ENCODE results near the gene SNX27.
"Not testable (repeated sequence)": the region's sequence is repeated elsewhere in the genome, so short reads cannot be mapped to it uniquely, and the experiment has no call there.

SNX27 gene

DNA sequence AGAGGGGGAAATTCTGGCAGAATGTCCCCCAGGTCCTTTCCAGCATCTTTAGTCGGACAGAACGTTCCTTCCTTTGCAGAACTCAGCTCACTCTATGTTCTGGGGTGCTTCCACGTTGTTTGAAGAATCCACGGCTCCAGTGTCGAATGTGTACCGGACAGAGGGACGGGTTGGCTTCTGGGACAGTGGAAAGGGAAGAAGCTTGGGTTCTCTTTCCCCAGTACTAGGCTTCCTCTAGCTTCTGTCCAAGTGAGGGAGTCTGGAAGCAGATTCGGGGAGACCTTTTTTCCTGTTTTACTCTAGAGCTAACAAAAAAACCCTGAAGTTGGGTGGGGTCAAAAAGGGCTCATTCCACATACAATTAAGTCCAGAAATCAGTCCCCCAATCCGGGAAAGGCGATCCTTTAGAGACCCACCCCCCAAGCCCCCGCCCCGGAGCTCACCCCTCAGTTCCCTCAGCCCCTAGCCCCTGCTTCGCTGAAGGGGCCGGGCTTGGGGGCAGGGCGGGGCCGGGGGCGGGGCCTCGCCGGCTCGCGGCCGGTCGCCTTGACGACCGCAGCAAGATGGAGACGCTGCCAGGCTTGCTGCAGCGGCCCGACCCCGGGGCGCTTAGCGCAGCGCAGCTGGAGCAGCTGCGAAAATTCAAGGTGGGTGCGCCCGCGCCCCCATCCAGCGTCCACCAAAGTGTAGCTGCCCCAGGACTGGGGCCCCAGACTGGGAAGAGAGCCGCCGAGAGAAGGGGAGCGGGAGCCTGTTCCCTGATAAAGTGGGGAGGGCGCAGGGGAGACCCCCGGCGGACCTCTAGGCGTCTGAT is 109.3 kb downstream of the SNX27 start, which contains the start of gene RIIAD1:
TSS of gene RIIAD1 (plus strand) at position 549 of the 814 bp plus-strand sequence. CDS start at position 564, 15 bp downstream.
- Mint-ChIP-seq H3K4me3 (peak within 1 kb of the TSS; percentile 79), H3K36me3 (ENCODE audit: low read depth) (no peaks in the 10 kb centered on the region), H3K9me3 (no peaks in the 10 kb centered on the region), H3K4me1 (ENCODE audit: low read depth) (peaks cover 21% of the 10 kb centered on the region), H3K27ac (peak within 1 kb of the TSS; percentile 2), H3K27me3 (ENCODE audit: low read depth) (peaks cover 77% of the 10 kb centered on the region)
- peak; percentile 23 for DNase-seq (ENCODE audit: low spot score)

- Mint-ChIP-seq H3K4me1 (ENCODE audit: low read depth) (peaks cover 19% of the 10 kb centered on the region), H3K27ac (no peak overlapping the region), H3K9me3 (no peaks in the 10 kb centered on the region), H3K4me3 (peak overlapping the region; percentile 79), H3K27me3 (ENCODE audit: low read depth) (peaks cover 80% of the 10 kb centered on the region), H3K36me3 (ENCODE audit: low read depth) (no peaks in the 10 kb centered on the region)
- no peak for DNase-seq (ENCODE audit: low spot score)
Observed at GRCh38 chr1:151721788-151722510, 110.1 kb downstream of the SNX27 start.

- Mint-ChIP-seq H3K27me3 (ENCODE audit: low read depth) (peaks cover 69% of the 10 kb centered on the region), H3K4me1 (ENCODE audit: low read depth) (peaks cover 16% of the 10 kb centered on the region), H3K9me3 (no peaks in the 10 kb centered on the region), H3K36me3 (ENCODE audit: low read depth) (no peaks in the 10 kb centered on the region), H3K27ac (no peak overlapping the region), H3K4me3 (no peak overlapping the region)
- DNase-seq (ENCODE audit: low spot score): no peak
Observed at GRCh38 chr1:151723726-151724370, 112.0 kb downstream of the SNX27 start.

DNA sequence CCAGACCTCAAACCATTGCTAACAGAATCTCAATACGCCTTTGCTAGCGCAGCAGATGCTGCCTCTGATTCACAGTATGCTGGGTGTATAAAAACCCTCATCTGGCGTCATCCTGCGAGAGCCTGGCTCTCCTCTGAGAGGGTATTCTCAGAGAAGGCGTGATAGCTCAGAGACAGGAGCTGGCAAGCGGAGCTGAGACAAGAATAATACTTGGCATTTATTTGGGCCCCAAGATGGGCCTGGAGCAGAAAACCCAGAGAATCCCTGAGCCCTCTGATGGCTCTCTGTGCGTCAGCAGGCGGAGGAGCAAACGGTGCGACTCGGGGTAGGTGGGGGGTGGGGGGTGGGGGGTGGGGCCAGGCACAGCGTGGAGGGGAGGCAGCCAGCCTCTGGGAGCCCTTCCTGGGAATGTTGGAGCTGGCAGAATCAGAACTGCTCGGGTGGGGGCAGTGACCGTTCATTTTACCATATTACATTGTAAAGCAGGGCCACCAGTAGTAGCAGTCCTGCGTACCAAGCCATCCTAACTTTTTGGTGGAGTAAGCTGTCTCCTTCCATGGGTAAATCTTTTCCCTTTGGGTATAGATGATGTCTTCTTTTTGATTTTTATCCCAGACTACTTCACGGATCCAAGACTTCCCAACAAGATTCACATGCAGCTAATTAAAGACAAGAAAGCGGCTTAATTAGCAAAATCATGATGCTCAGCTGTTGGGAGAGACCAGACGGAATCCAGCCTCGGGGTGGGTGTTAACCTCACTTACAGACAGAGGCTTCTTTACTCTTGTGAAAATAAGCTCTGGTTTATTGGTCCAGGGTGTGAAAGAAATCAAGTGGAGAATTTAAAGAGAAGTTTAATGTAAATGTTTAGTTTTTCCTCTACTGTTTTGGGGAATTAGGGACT is 116.6 kb downstream of the SNX27 start:
- Mint-ChIP-seq H3K27ac (no peak overlapping the region), H3K4me3 (no peak overlapping the region), H3K9me3 (no peaks in the 10 kb centered on the region), H3K27me3 (ENCODE audit: low read depth) (peaks cover 48% of the 10 kb centered on the region), H3K36me3 (ENCODE audit: low read depth) (no peaks in the 10 kb centered on the region), H3K4me1 (ENCODE audit: low read depth) (no peaks in the 10 kb centered on the region)
- DNase-seq (ENCODE audit: low spot score): no peak

- no peak overlapping the region for H3K4me3 Mint-ChIP-seq
- H3K36me3 Mint-ChIP-seq (ENCODE audit: low read depth): no peaks in the 10 kb centered on the region
- H3K27ac Mint-ChIP-seq: no peak overlapping the region
- DNase-seq (ENCODE audit: low spot score): no peak
- H3K4me1 Mint-ChIP-seq (ENCODE audit: low read depth): no peaks in the 10 kb centered on the region
- H3K27me3 Mint-ChIP-seq (ENCODE audit: low read depth): peaks cover 38% of the 10 kb centered on the region
- H3K9me3 Mint-ChIP-seq: no peaks in the 10 kb centered on the region
Observed at GRCh38 chr1:151729157-151729965, 117.5 kb downstream of the SNX27 start.

- no peaks in the 10 kb centered on the region for H3K4me1 Mint-ChIP-seq (ENCODE audit: low read depth)
- peaks cover 36% of the 10 kb centered on the region for H3K27me3 Mint-ChIP-seq (ENCODE audit: low read depth)
- H3K9me3 Mint-ChIP-seq: no peaks in the 10 kb centered on the region
- H3K4me3 Mint-ChIP-seq: no peak overlapping the region
- no peaks in the 10 kb centered on the region for H3K36me3 Mint-ChIP-seq (ENCODE audit: low read depth)
- H3K27ac Mint-ChIP-seq: no peak overlapping the region
- DNase-seq (ENCODE audit: low spot score): no peak
Observed at GRCh38 chr1:151729966-151730291, 118.1 kb downstream of the SNX27 start.

- peaks cover 17% of the 10 kb centered on the region for H3K27me3 Mint-ChIP-seq (ENCODE audit: low read depth)
- H3K4me1 Mint-ChIP-seq (ENCODE audit: low read depth): peaks cover 2% of the 10 kb centered on the region
- no peak overlapping the region for H3K4me3 Mint-ChIP-seq
- H3K27ac Mint-ChIP-seq: no peak overlapping the region
- DNase-seq (ENCODE audit: low spot score): no peak
- H3K36me3 Mint-ChIP-seq (ENCODE audit: low read depth): peaks cover 1% of the 10 kb centered on the region
- peaks cover 11% of the 10 kb centered on the region for H3K9me3 Mint-ChIP-seq
Observed at GRCh38 chr1:151733126-151733525, 121.3 kb downstream of the SNX27 start.

- H3K9me3 Mint-ChIP-seq: peaks cover 15% of the 10 kb centered on the region
- H3K36me3 Mint-ChIP-seq (ENCODE audit: low read depth); H3K4me3 Mint-ChIP-seq; DNase-seq (ENCODE audit: low spot score); H3K4me1 Mint-ChIP-seq (ENCODE audit: low read depth); H3K27ac Mint-ChIP-seq: not testable (repeated sequence)
- peaks cover 12% of the 10 kb centered on the region for H3K27me3 Mint-ChIP-seq (ENCODE audit: low read depth)
Observed at GRCh38 chr1:151733995-151734394, 122.1 kb downstream of the SNX27 start.

DNA sequence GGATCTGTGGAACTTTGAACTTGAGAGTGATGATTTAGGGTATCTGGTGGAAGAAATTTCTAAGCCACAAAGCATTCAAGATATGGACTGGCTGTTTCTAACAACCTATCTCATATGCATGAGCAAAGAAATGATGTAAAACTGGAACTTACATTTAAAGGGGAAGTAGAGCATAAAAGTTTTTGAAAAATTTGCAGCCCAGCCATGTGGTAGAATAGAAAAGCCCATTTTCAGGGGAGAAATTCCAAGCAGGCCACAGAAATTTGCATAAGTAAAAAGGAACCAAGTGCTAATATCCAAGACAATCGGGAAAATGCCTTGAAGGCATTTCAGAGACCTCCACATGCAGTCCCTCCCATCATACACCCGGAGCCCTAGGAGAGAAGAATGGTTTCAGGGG is 125.2 kb downstream of the SNX27 start:
- Mint-ChIP-seq H3K9me3 (peaks cover 15% of the 10 kb centered on the region), H3K27ac (no peak overlapping the region), H3K4me1 (ENCODE audit: low read depth) (peaks cover 4% of the 10 kb centered on the region), H3K4me3 (no peak overlapping the region), H3K27me3 (ENCODE audit: low read depth) (peaks cover 4% of the 10 kb centered on the region), H3K36me3 (ENCODE audit: low read depth) (peaks cover 1% of the 10 kb centered on the region)
- no peak for DNase-seq (ENCODE audit: low spot score)

DNA sequence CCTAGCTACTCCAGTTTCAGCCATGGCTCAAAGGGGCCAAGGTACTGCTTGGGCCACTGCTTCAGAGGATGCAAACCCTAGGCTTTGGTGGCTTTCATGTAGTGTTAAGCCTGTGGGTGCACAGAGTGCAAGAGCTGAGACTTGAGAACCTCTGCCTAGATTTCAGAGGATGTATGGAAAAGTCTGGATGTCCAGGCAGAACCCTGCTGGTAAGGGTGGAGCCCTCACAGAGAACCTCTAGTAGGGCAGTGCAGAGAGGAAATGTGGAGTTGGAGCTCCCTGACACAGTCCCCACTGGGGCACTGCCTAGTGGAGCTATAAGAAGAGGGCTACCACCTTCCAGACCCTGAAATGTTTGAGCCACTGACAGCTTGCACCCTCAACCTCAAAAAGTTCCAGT is 125.6 kb downstream of the SNX27 start:
- peaks cover 1% of the 10 kb centered on the region for H3K36me3 Mint-ChIP-seq (ENCODE audit: low read depth)
- peaks cover 15% of the 10 kb centered on the region for H3K9me3 Mint-ChIP-seq
- H3K4me3 Mint-ChIP-seq: no peak overlapping the region
- peaks cover 4% of the 10 kb centered on the region for H3K4me1 Mint-ChIP-seq (ENCODE audit: low read depth)
- peaks cover 4% of the 10 kb centered on the region for H3K27me3 Mint-ChIP-seq (ENCODE audit: low read depth)
- no peak for DNase-seq (ENCODE audit: low spot score)
- no peak overlapping the region for H3K27ac Mint-ChIP-seq

- Mint-ChIP-seq H3K27ac (no peak overlapping the region), H3K4me3 (no peak overlapping the region), H3K27me3 (ENCODE audit: low read depth) (peaks cover 16% of the 10 kb centered on the region), H3K4me1 (ENCODE audit: low read depth) (peaks cover 4% of the 10 kb centered on the region), H3K9me3 (peaks cover 15% of the 10 kb centered on the region), H3K36me3 (ENCODE audit: low read depth) (peaks cover 1% of the 10 kb centered on the region)
- no peak for DNase-seq (ENCODE audit: low spot score)
Observed at GRCh38 chr1:151739590-151740355, 127.9 kb downstream of the SNX27 start.

GRCh38 chr1:151741516-151741915 is 129.7 kb downstream of the SNX27 start:
- peaks cover 1% of the 10 kb centered on the region for H3K36me3 Mint-ChIP-seq (ENCODE audit: low read depth)
- H3K27ac Mint-ChIP-seq: no peak overlapping the region
- peaks cover 29% of the 10 kb centered on the region for H3K27me3 Mint-ChIP-seq (ENCODE audit: low read depth)
- H3K4me1 Mint-ChIP-seq (ENCODE audit: low read depth): peaks cover 2% of the 10 kb centered on the region
- no peak for DNase-seq (ENCODE audit: low spot score)
- H3K9me3 Mint-ChIP-seq: peaks cover 13% of the 10 kb centered on the region
- no peak overlapping the region for H3K4me3 Mint-ChIP-seq

Data from T-helper 2 cell treated with Interferon-gamma antibody and Interleukin-4, amounts not matched to agents 5 μg/mL and 100 μg/mL, for 36 hours (primary cell).